ENCODE measurements around the gene SKP1. TPM values are rescaled to one million over a fixed set of nuclear protein-coding genes. Genes with fewer than 3 reads are reported as not detected.
A peak's percentile ranks its signal among the peaks of the same experiment; 100 is the strongest.

Gene SKP1
- total and polyA plus RNA-seq, 2 donors, result 332 to 387 TPM

DNA sequence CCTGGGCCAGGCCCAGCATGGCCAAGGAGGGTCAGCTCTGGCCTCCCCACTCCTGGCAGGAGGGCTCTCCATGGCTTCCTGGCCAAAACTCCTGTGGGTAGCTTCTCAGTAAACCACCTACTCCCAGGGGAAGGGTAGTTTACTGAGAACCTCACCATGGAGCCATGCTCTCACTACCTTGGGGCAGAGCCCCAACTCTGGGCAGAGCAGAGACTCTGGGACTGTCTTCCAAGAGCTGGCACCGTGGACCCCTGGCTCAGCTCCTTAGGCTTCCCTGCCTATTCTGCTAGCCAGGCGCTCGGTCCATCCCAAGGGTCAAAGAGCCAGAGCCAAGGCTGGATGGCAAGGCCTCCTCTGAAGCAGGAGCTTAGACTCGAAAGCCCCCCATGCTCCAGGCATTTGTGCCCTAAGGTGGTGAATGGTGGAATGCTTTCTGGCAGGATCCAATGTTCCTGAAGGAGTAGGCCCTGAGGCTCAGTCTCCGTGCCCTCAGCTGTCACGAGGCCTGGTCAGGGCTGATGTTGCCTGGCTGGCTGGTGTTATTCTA, 42.7 kb downstream of the SKP1 start:
- H3K27me3 ChIP-seq (ENCODE audit: control insufficient read depth in 2 of 2, insufficient read depth in 1 of 2, low read length in 1 of 2), result no peaks in the 10 kb centered on the region
- H3K27ac ChIP-seq (ENCODE audit: low read depth in 1 of 2, low read length in 1 of 2), result peak overlapping the region; percentile 80 to 91
- peaks cover 85 to 100% of the 10 kb centered on the region in 2 donors for H3K4me1 ChIP-seq (ENCODE audit: control insufficient read depth in 2 of 2, insufficient read depth in 2 of 2, low read length in 2 of 2)
- 96% methylated on average over 6 of the region's 6 CpGs for WGBS
- no peak overlapping the region for H3K4me3 ChIP-seq (ENCODE audit: low read length in 2 of 2)
- H3K9me3 ChIP-seq (ENCODE audit: control insufficient read depth in 2 of 2, insufficient read depth in 1 of 2, low read length in 1 of 2), result peaks cover 0 to 5% of the 10 kb centered on the region in 2 donors
- peaks cover 98% of the 10 kb centered on the region in 2 donors for H3K36me3 ChIP-seq (ENCODE audit: control insufficient read depth in 2 of 2, insufficient read depth in 2 of 2, low read length in 1 of 2)
- DNase-seq (ENCODE audit: low read depth in 6 of 9, low spot score in 9 of 9), result no peak

- no peak for DNase-seq (ENCODE audit: low read depth in 6 of 9, low spot score in 9 of 9)
Observed at GRCh38 chr5:134133188-134133994, 43.4 kb downstream of the SKP1 start.

GRCh38 chr5:134132372-134133187, 44.2 kb downstream of the SKP1 start:
- Histone ChIP-seq H3K36me3 (ENCODE audit: control insufficient read depth in 2 of 2, insufficient read depth in 2 of 2, low read length in 1 of 2) (peaks cover 98% of the 10 kb centered on the region in 2 donors), H3K9me3 (ENCODE audit: control insufficient read depth in 2 of 2, insufficient read depth in 1 of 2, low read length in 1 of 2) (peaks cover 0 to 5% of the 10 kb centered on the region in 2 donors), H3K27me3 (ENCODE audit: control insufficient read depth in 2 of 2, insufficient read depth in 1 of 2, low read length in 1 of 2) (no peaks in the 10 kb centered on the region), H3K27ac (ENCODE audit: low read depth in 1 of 2, low read length in 1 of 2) (peak overlapping the region; percentile 82 to 91), H3K4me3 (ENCODE audit: low read length in 2 of 2) (peak overlapping the region; percentile 38 to 43), H3K4me1 (ENCODE audit: control insufficient read depth in 2 of 2, insufficient read depth in 2 of 2, low read length in 2 of 2) (peaks cover 91 to 100% of the 10 kb centered on the region in 2 donors)
- 21% methylated on average over 16 of the region's 16 CpGs for WGBS
- peak in 4 of 9 donors; percentile 75 to 90 (median 80) for DNase-seq (ENCODE audit: low read depth in 6 of 9, low spot score in 9 of 9)

More at GRCh38 chr5:134133188-134133994, 43.4 kb downstream of the SKP1 start:
- WGBS, result 85% methylated on average over 9 of the region's 9 CpGs
- Histone ChIP-seq H3K27ac (ENCODE audit: low read depth in 1 of 2, low read length in 1 of 2) (peak overlapping the region; percentile 80 to 91), H3K4me1 (ENCODE audit: control insufficient read depth in 2 of 2, insufficient read depth in 2 of 2, low read length in 2 of 2) (peaks cover 90 to 100% of the 10 kb centered on the region in 2 donors), H3K4me3 (ENCODE audit: low read length in 2 of 2) (peak overlapping the region; percentile 0 to 26), H3K9me3 (ENCODE audit: control insufficient read depth in 2 of 2, insufficient read depth in 1 of 2, low read length in 1 of 2) (peaks cover 0 to 5% of the 10 kb centered on the region in 2 donors), H3K36me3 (ENCODE audit: control insufficient read depth in 2 of 2, insufficient read depth in 2 of 2, low read length in 1 of 2) (peaks cover 98% of the 10 kb centered on the region in 2 donors), H3K27me3 (ENCODE audit: control insufficient read depth in 2 of 2, insufficient read depth in 1 of 2, low read length in 1 of 2) (no peaks in the 10 kb centered on the region)

DNA sequence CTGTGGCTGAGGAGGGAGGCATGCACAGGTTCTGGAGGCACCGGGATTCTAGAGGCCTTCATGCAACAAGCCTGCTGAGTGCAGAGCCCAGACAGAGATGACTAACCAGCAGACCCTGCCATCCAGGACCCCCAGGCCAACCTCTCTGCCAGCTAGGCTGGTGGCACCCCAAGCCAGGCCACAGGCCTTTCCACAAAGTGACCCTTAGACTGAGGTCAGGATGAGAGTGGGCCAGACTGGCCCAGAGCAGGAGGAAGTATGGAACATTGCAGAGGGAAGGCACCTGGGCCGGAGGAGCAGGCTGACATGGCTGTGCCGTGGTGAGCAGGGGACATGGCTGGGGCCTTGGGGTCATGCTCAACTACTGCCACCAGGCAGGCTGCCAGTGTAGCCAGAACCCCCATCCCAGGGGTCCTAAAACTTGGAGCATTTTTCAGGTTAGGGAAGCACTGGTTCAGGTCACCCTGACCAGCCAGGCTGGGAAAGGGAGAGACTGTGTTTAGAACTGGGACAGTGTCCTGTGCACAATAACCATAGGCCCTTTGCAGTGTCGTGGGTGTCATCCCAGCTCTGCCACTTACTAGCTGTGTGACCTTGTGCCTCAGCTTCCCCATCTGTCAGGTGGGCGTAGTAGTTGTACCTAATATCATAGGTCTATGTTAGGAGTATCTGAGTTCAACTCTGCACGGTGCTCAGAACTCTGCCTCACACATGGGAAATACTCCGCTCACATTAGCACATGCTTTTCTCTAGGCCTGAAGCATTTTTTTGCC, 45.0 kb downstream of the SKP1 start:
- WGBS, result 72% methylated on average over 7 of the region's 7 CpGs
- Histone ChIP-seq H3K27me3 (ENCODE audit: control insufficient read depth in 2 of 2, insufficient read depth in 1 of 2, low read length in 1 of 2) (no peaks in the 10 kb centered on the region), H3K9me3 (ENCODE audit: control insufficient read depth in 2 of 2, insufficient read depth in 1 of 2, low read length in 1 of 2) (peaks cover 0 to 5% of the 10 kb centered on the region in 2 donors), H3K36me3 (ENCODE audit: control insufficient read depth in 2 of 2, insufficient read depth in 2 of 2, low read length in 1 of 2) (peaks cover 98 to 100% of the 10 kb centered on the region in 2 donors), H3K4me3 (ENCODE audit: low read length in 2 of 2) (peak overlapping the region; percentile 38 to 43), H3K27ac (ENCODE audit: low read depth in 1 of 2, low read length in 1 of 2) (peak overlapping the region; percentile 82 to 91), H3K4me1 (ENCODE audit: control insufficient read depth in 2 of 2, insufficient read depth in 2 of 2, low read length in 2 of 2) (peaks cover 94 to 100% of the 10 kb centered on the region in 2 donors)
- no peak for DNase-seq (ENCODE audit: low read depth in 6 of 9, low spot score in 9 of 9)

- Histone ChIP-seq H3K27me3 (ENCODE audit: control insufficient read depth in 2 of 2, insufficient read depth in 1 of 2, low read length in 1 of 2) (no peaks in the 10 kb centered on the region), H3K36me3 (ENCODE audit: control insufficient read depth in 2 of 2, insufficient read depth in 2 of 2, low read length in 1 of 2) (peaks cover 98 to 99% of the 10 kb centered on the region in 2 donors), H3K27ac (ENCODE audit: low read depth in 1 of 2, low read length in 1 of 2) (peak overlapping the region; percentile 82 to 91), H3K9me3 (ENCODE audit: control insufficient read depth in 2 of 2, insufficient read depth in 1 of 2, low read length in 1 of 2) (peaks cover 0 to 5% of the 10 kb centered on the region in 2 donors), H3K4me1 (ENCODE audit: control insufficient read depth in 2 of 2, insufficient read depth in 2 of 2, low read length in 2 of 2) (peaks cover 92 to 99% of the 10 kb centered on the region in 2 donors), H3K4me3 (ENCODE audit: low read length in 2 of 2) (peak overlapping the region; percentile 38 to 43)
- 56% methylated on average over 3 of the region's 3 CpGs for WGBS
- DNase-seq (ENCODE audit: low read depth in 6 of 9, low spot score in 9 of 9), result no peak
Observed at GRCh38 chr5:134131165-134131564, 45.6 kb downstream of the SKP1 start.

GRCh38 chr5:134130239-134130945, 46.4 kb downstream of the SKP1 start:
- Histone ChIP-seq H3K27ac (ENCODE audit: low read depth in 1 of 2, low read length in 1 of 2) (peak overlapping the region; percentile 82 to 91), H3K36me3 (ENCODE audit: control insufficient read depth in 2 of 2, insufficient read depth in 2 of 2, low read length in 1 of 2) (peaks cover 98 to 99% of the 10 kb centered on the region in 2 donors), H3K27me3 (ENCODE audit: control insufficient read depth in 2 of 2, insufficient read depth in 1 of 2, low read length in 1 of 2) (no peaks in the 10 kb centered on the region), H3K4me1 (ENCODE audit: control insufficient read depth in 2 of 2, insufficient read depth in 2 of 2, low read length in 2 of 2) (peaks cover 90 to 99% of the 10 kb centered on the region in 2 donors), H3K4me3 (ENCODE audit: low read length in 2 of 2) (peak overlapping the region; percentile 38 to 43), H3K9me3 (ENCODE audit: control insufficient read depth in 2 of 2, insufficient read depth in 1 of 2, low read length in 1 of 2) (peaks cover 0 to 5% of the 10 kb centered on the region in 2 donors)
- DNase-seq (ENCODE audit: low read depth in 6 of 9, low spot score in 9 of 9), result no peak
- WGBS, result 76% methylated on average over 8 of the region's 8 CpGs

- peaks cover 98 to 99% of the 10 kb centered on the region in 2 donors for H3K36me3 ChIP-seq (ENCODE audit: control insufficient read depth in 2 of 2, insufficient read depth in 2 of 2, low read length in 1 of 2)
- H3K4me3 ChIP-seq (ENCODE audit: low read length in 2 of 2), result peak overlapping the region; percentile 38 to 43
Observed at GRCh38 chr5:134129411-134130238, 47.1 kb downstream of the SKP1 start.

More at GRCh38 chr5:134129411-134130238, 47.1 kb downstream of the SKP1 start:
- peak overlapping the region; percentile 87 to 91 for H3K27ac ChIP-seq (ENCODE audit: low read depth in 1 of 2, low read length in 1 of 2)
- H3K4me1 ChIP-seq (ENCODE audit: control insufficient read depth in 2 of 2, insufficient read depth in 2 of 2, low read length in 2 of 2), result peaks cover 90 to 99% of the 10 kb centered on the region in 2 donors
- DNase-seq (ENCODE audit: low read depth in 6 of 9, low spot score in 9 of 9), result peak in 1 of 9 donors; percentile 54
- no peaks in the 10 kb centered on the region for H3K27me3 ChIP-seq (ENCODE audit: control insufficient read depth in 2 of 2, insufficient read depth in 1 of 2, low read length in 1 of 2)
- WGBS, result 80% methylated on average over 25 of the region's 25 CpGs
- peaks cover 0 to 5% of the 10 kb centered on the region in 2 donors for H3K9me3 ChIP-seq (ENCODE audit: control insufficient read depth in 2 of 2, insufficient read depth in 1 of 2, low read length in 1 of 2)

Measured in thymus (tissue), 11 donors.